Activated CD4-positive, alpha-beta T cell treated with anti-CD3 and anti-CD28 coated beads for 1 hour (primary cell): Measurements from ENCODE around the gene EXOSC7.
"Not testable (repeated sequence)": the region's sequence is repeated elsewhere in the genome, so short reads cannot be mapped to it uniquely, and the experiment has no call there.

Experiments used
- DNase-seq: peaks from one replicate; pipeline ENCODE4 v3.0.0-alpha.2; 2020

Gene EXOSC7

GRCh38 chr3:44976002-44976815, at the start of gene EXOSC7, which contains the start of gene ZDHHC3:
EXOSC7 (plus strand) TSS chr3:44976244; CDS start chr3:44976278, 34 bp downstream.
ZDHHC3 (minus strand) TSS chr3:44976174; CDS start chr3:44959436, 16,738 bp downstream.
- DNase-seq, result peak; percentile 82

- DNase-seq, result no peak
Measured at GRCh38 chr3:44926921-44927320, 49.1 kb upstream of the EXOSC7 start.

GRCh38 chr3:44927371-44927770, 48.7 kb upstream of the EXOSC7 start:
- no peak for DNase-seq

- DNase-seq, result no peak
Measured at GRCh38 chr3:44929782-44930181, 46.3 kb upstream of the EXOSC7 start.

GRCh38 chr3:44930911-44931310, 45.1 kb upstream of the EXOSC7 start:
- DNase-seq, result no peak

- no peak for DNase-seq
Measured at GRCh38 chr3:44931791-44932190, 44.3 kb upstream of the EXOSC7 start.

GRCh38 chr3:44932271-44932670, 43.8 kb upstream of the EXOSC7 start:
- DNase-seq, result no peak

- DNase-seq, result no peak
Measured at GRCh38 chr3:44932986-44933944, 42.8 kb upstream of the EXOSC7 start.

GRCh38 chr3:44939581-44940036, 36.4 kb upstream of the EXOSC7 start:
- DNase-seq, result no peak

- DNase-seq, result no peak
Measured at GRCh38 chr3:44942202-44942921, 33.7 kb upstream of the EXOSC7 start.

GRCh38 chr3:44948239-44948638, 27.8 kb upstream of the EXOSC7 start:
- no peak for DNase-seq

- not testable (repeated sequence) for DNase-seq
Measured at GRCh38 chr3:44949770-44950169, 26.3 kb upstream of the EXOSC7 start.

GRCh38 chr3:44950275-44950734, 25.7 kb upstream of the EXOSC7 start:
- DNase-seq, result no peak

- no peak for DNase-seq
Measured at GRCh38 chr3:44952689-44953088, 23.4 kb upstream of the EXOSC7 start.

- DNase-seq, result no peak
Measured at GRCh38 chr3:44954304-44954703, 21.7 kb upstream of the EXOSC7 start.

GRCh38 chr3:44954962-44955361, 21.1 kb upstream of the EXOSC7 start:
- no peak for DNase-seq

GRCh38 chr3:44955917-44956316, 20.1 kb upstream of the EXOSC7 start:
- DNase-seq, result no peak

GRCh38 chr3:44957986-44958385, 18.1 kb upstream of the EXOSC7 start:
- no peak for DNase-seq

- DNase-seq, result no peak
Measured at GRCh38 chr3:44958386-44958785, 17.7 kb upstream of the EXOSC7 start.

- DNase-seq, result no peak
Measured at GRCh38 chr3:44960387-44961026, 15.5 kb upstream of the EXOSC7 start.

GRCh38 chr3:44961888-44962287, 14.2 kb upstream of the EXOSC7 start:
- DNase-seq, result no peak
